CD4-positive, alpha-beta T cell treated with Interleukin-12 subunit alpha and Interleukin-12 subunit beta, for 1 hour (primary cell): Measurements from ENCODE around the gene PDE6D.
"Not testable (repeated sequence)": the region's sequence is repeated elsewhere in the genome, so short reads cannot be mapped to it uniquely, and the experiment has no call there.

ENCODE experiments used
- DNase-seq: peaks from one replicate; pipeline ENCODE4 v3.0.0-alpha.2; 2020

The PDE6D gene

GRCh38 chr2:231718799-231719198, 62.3 kb downstream of the PDE6D start:
- no peak for DNase-seq

GRCh38 chr2:231717281-231718171, 63.6 kb downstream of the PDE6D start:
- DNase-seq, result peak; percentile 40

- DNase-seq, result no peak
Measured at GRCh38 chr2:231716666-231717280, 64.3 kb downstream of the PDE6D start.

- DNase-seq, result peak; percentile 24
Measured at GRCh38 chr2:231715988-231716616, 65.0 kb downstream of the PDE6D start.

- DNase-seq, result no peak
Measured at GRCh38 chr2:231715499-231715837, 65.6 kb downstream of the PDE6D start.

GRCh38 chr2:231714639-231715498, 66.2 kb downstream of the PDE6D start:
- peak; percentile 83 for DNase-seq

- DNase-seq, result peak; percentile 91
Measured at GRCh38 chr2:231713730-231714638, 67.1 kb downstream of the PDE6D start.

GRCh38 chr2:231713406-231713729, 67.7 kb downstream of the PDE6D start:
- not testable (repeated sequence) for DNase-seq

GRCh38 chr2:231712451-231713021, 68.5 kb downstream of the PDE6D start:
- DNase-seq, result peak; percentile 47

GRCh38 chr2:231711677-231712450, 69.2 kb downstream of the PDE6D start:
- peak; percentile 57 for DNase-seq

GRCh38 chr2:231710799-231711676, 70.0 kb downstream of the PDE6D start:
- DNase-seq, result peak; percentile 27

GRCh38 chr2:231709981-231710798, 70.9 kb downstream of the PDE6D start:
- peak; percentile 88 for DNase-seq

GRCh38 chr2:231709636-231709980, 71.5 kb downstream of the PDE6D start:
- DNase-seq, result peak; percentile 49

GRCh38 chr2:231708773-231709635, 72.1 kb downstream of the PDE6D start:
- DNase-seq, result peak; percentile 71

- peak; percentile 100 for DNase-seq
Measured at GRCh38 chr2:231707927-231708772, 72.9 kb downstream of the PDE6D start, which contains the start of gene PTMA. Gene PTMA, plus strand, starts transcription at chr2:231708525. Its CDS starts 182 bp downstream, at chr2:231708707.

- no peak for DNase-seq
Measured at GRCh38 chr2:231707625-231707926, 73.5 kb downstream of the PDE6D start.
